NCI-H146 treated with DMSO at 0.1 percent for 48 hours (cell line): ENCODE measurements around the gene CD82.
"Not testable (repeated sequence)": the region's sequence is repeated elsewhere in the genome, so short reads cannot be mapped to it uniquely, and the experiment has no call there.

Source experiments
- DNase-seq: peaks from one replicate; lab custom pipeline; 2025; ENCODE audit not compliant: unreplicated experiment; lab: John Stamatoyannopoulos, UW

Gene CD82

GRCh38 chr11:44628730-44629700 lies 63.6 kb downstream of the CD82 start:
- DNase-seq: no peak

GRCh38 chr11:44629732-44630345 lies 64.4 kb downstream of the CD82 start:
- no peak for DNase-seq

GRCh38 chr11:44630511-44631210 lies 65.2 kb downstream of the CD82 start:
- no peak for DNase-seq

- no peak for DNase-seq
These were observed 66.4 kb downstream of the CD82 start for GRCh38 chr11:44631831-44632230.

- DNase-seq: no peak
These were observed 67.1 kb downstream of the CD82 start for GRCh38 chr11:44632466-44633123.

GRCh38 chr11:44633641-44634040 lies 68.2 kb downstream of the CD82 start:
- DNase-seq: no peak

- DNase-seq: peak; percentile 5
These were observed 69.2 kb downstream of the CD82 start for GRCh38 chr11:44634401-44635281.

- DNase-seq: no peak
These were observed 72.0 kb downstream of the CD82 start for GRCh38 chr11:44637487-44637886.

GRCh38 chr11:44638032-44638431 lies 72.6 kb downstream of the CD82 start:
- no peak for DNase-seq

GRCh38 chr11:44643217-44643616 lies 77.8 kb downstream of the CD82 start:
- no peak for DNase-seq

GRCh38 chr11:44645827-44646226 lies 80.4 kb downstream of the CD82 start:
- DNase-seq: no peak

- not testable (repeated sequence) for DNase-seq
These were observed 81.9 kb downstream of the CD82 start for GRCh38 chr11:44647255-44647955.

GRCh38 chr11:44648109-44648508 lies 82.6 kb downstream of the CD82 start:
- DNase-seq: no peak

GRCh38 chr11:44651535-44652155 lies 86.2 kb downstream of the CD82 start:
- no peak for DNase-seq

- no peak for DNase-seq
These were observed 87.6 kb downstream of the CD82 start for GRCh38 chr11:44652901-44653644.

- no peak for DNase-seq
These were observed 88.6 kb downstream of the CD82 start for GRCh38 chr11:44654057-44654456.

- DNase-seq: no peak
These were observed 89.1 kb downstream of the CD82 start for GRCh38 chr11:44654596-44654995.

GRCh38 chr11:44657836-44658505 lies 92.5 kb downstream of the CD82 start:
- no peak for DNase-seq
